ENCODE results near the gene CRYM. TPM values are rescaled to one million over a fixed set of nuclear protein-coding genes. Genes with fewer than 3 reads are reported as not detected.

CRYM gene
- total RNA-seq, 1 experiment from 2014 or later = not detected

- CTCF ChIA-PET = no interaction called here
- H3K36me3 ChIP-seq (ENCODE audit: insufficient read depth, low read length, poor library complexity, severe bottlenecking) = no peaks in the 10 kb centered on the region
- H3K4me1 ChIP-seq (ENCODE audit: insufficient read depth, low read length, poor library complexity, severe bottlenecking) = no peaks in the 10 kb centered on the region
- no TSS peak for BruUV-seq (replicated peaks)
- H3K27me3 ChIP-seq (replicated peaks; ENCODE audit: insufficient read depth, low read depth, low read length, poor library complexity) = peaks cover 6% of the 10 kb centered on the region
- no peak overlapping the region for H3K27ac ChIP-seq (ENCODE audit: low read depth, low read length, poor library complexity, severe bottlenecking)
- H3K4me3 ChIP-seq (ENCODE audit: low read depth, low read length, poor library complexity, severe bottlenecking) = no peak overlapping the region
- TF ChIP-seq EZH2 (IDR thresholded peaks at IDR 0.05; ENCODE audit: borderline replicate concordance, low read depth, low read length, poor library complexity, severe bottlenecking) = no peak
- TF ChIP-seq CTCF (conservative IDR thresholded peaks at IDR 0.05; ENCODE audit: low read depth, low read length) = no peak
- no peak for DNase-seq (ENCODE audit: low spot score)
- H3K9me3 ChIP-seq (ENCODE audit: low read depth, low read length, poor library complexity, severe bottlenecking) = no peaks in the 10 kb centered on the region
- intact Hi-C loops (cut with micrococcal nuclease; ENCODE audit: unreplicated experiment) = no loop called here
- POLR2A ChIA-PET (ENCODE audit: low non-redundant PET) = interaction anchor here (0.6 kb wide), 1 partner anchor 476 kb away, joined by 4 read pairs; no protein-coding TSS in a partner anchor
Observed at GRCh38 chr16:21217121-21217520, 61.0 kb downstream of the CRYM start.

GRCh38 chr16:21214086-21214485 lies 64.0 kb downstream of the CRYM start:
- intact Hi-C loops (cut with micrococcal nuclease; ENCODE audit: unreplicated experiment) = no loop called here
- POLR2A ChIA-PET (ENCODE audit: low non-redundant PET) = no interaction called here

GRCh38 chr16:21211486-21211885 lies 66.6 kb downstream of the CRYM start, which contains the start of gene ZP2:
ZP2 (minus strand) TSS chr16:21211574; CDS start chr16:21211547, 27 bp downstream.
- TF ChIP-seq EZH2 (IDR thresholded peaks at IDR 0.05; ENCODE audit: borderline replicate concordance, low read depth, low read length, poor library complexity, severe bottlenecking) = no peak
- no peak for TF ChIP-seq CTCF (conservative IDR thresholded peaks at IDR 0.05; ENCODE audit: low read depth, low read length)
- DNase-seq (ENCODE audit: low spot score) = no peak
- H3K27me3 ChIP-seq (replicated peaks; ENCODE audit: insufficient read depth, low read depth, low read length, poor library complexity) = no peaks in the 10 kb centered on the region
- no TSS peak for BruUV-seq (replicated peaks)
- intact Hi-C loops (cut with micrococcal nuclease; ENCODE audit: unreplicated experiment) = no loop called here
- H3K4me3 ChIP-seq (ENCODE audit: low read depth, low read length, poor library complexity, severe bottlenecking) = no peak within 1 kb of the TSS
- H3K27ac ChIP-seq (ENCODE audit: low read depth, low read length, poor library complexity, severe bottlenecking) = no peak within 1 kb of the TSS
- no peaks in the 10 kb centered on the region for H3K36me3 ChIP-seq (ENCODE audit: insufficient read depth, low read length, poor library complexity, severe bottlenecking)
- ChIA-PET POLR2A (ENCODE audit: low non-redundant PET) (no interaction called here), CTCF (no interaction called here)
- H3K4me1 ChIP-seq (ENCODE audit: insufficient read depth, low read length, poor library complexity, severe bottlenecking) = no peaks in the 10 kb centered on the region
- no peaks in the 10 kb centered on the region for H3K9me3 ChIP-seq (ENCODE audit: low read depth, low read length, poor library complexity, severe bottlenecking)

More at GRCh38 chr16:21214086-21214485, 64.0 kb downstream of the CRYM start:
- CTCF ChIA-PET = no interaction called here
- no peak for TF ChIP-seq CTCF (conservative IDR thresholded peaks at IDR 0.05; ENCODE audit: low read depth, low read length)
- TF ChIP-seq EZH2 (IDR thresholded peaks at IDR 0.05; ENCODE audit: borderline replicate concordance, low read depth, low read length, poor library complexity, severe bottlenecking) = no peak
- DNase-seq (ENCODE audit: low spot score) = no peak
- Histone ChIP-seq H3K9me3 (ENCODE audit: low read depth, low read length, poor library complexity, severe bottlenecking) (no peaks in the 10 kb centered on the region), H3K27ac (ENCODE audit: low read depth, low read length, poor library complexity, severe bottlenecking) (no peak overlapping the region), H3K4me1 (ENCODE audit: insufficient read depth, low read length, poor library complexity, severe bottlenecking) (no peaks in the 10 kb centered on the region), H3K36me3 (ENCODE audit: insufficient read depth, low read length, poor library complexity, severe bottlenecking) (no peaks in the 10 kb centered on the region), H3K4me3 (ENCODE audit: low read depth, low read length, poor library complexity, severe bottlenecking) (no peak overlapping the region), H3K27me3 (replicated peaks; ENCODE audit: insufficient read depth, low read depth, low read length, poor library complexity) (peaks cover 6% of the 10 kb centered on the region)
- no TSS peak for BruUV-seq (replicated peaks)

Other genes starting within 250 kb of the CRYM start
- 0.02 TPM in 1 of 2 replicates, not detected in the other for gene DNAH3, start 127.4 kb downstream of the CRYM start, total RNA-seq (2021)
- gene LDAF1, start 119.6 kb downstream of the CRYM start, total RNA-seq (2021) = 5.9 and 7.0 TPM in 2 replicates
- gene ZP2, start 66.7 kb downstream of the CRYM start, total RNA-seq (2021) = not detected in 2 replicates
- gene ANKS4B, start 44.6 kb downstream of the CRYM start, total RNA-seq (2021) = not detected in 2 replicates